ENCODE results near the gene GPALPP1. TPM values are rescaled to one million over a fixed set of nuclear protein-coding genes. Genes with fewer than 3 reads are reported as not detected.

GPALPP1 gene
- total and polyA plus RNA-seq, 2 experiments from 2014 or later: 16.8 to 38.7 TPM

DNA sequence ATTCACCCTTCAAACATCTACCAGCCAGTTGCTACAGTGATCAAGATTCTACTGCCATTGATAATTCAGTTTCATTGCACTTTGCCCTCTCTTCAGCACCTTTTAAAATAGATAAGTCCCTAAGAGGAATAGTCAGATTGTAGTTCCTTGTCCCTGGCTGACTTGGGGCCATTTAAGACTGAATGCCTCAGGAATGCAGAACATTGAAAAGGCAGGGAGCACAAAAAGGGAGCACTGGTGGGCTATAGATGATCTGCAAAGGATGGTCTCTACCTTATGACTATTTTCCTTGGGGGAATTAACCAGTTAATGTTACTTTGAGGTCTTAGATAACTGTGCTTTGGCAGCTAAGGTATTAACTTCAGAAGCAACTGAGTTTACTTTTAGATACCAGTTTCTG, 46.9 kb downstream of the GPALPP1 start:
- Histone ChIP-seq H3K27ac (no peak overlapping the region), H3K4me1 (ENCODE audit: low read depth) (no peaks in the 10 kb centered on the region), H3K9me3 (ENCODE audit: low read depth) (no peaks in the 10 kb centered on the region), H3K4me3 (no peak overlapping the region), H3K27me3 (no peaks in the 10 kb centered on the region), H3K36me3 (peaks cover under 1% of the 10 kb centered on the region)
- no peak for DNase-seq (ENCODE audit: low read depth in 1 of 2, low spot score in 1 of 2)
- TF ChIP-seq, protein P1, sequence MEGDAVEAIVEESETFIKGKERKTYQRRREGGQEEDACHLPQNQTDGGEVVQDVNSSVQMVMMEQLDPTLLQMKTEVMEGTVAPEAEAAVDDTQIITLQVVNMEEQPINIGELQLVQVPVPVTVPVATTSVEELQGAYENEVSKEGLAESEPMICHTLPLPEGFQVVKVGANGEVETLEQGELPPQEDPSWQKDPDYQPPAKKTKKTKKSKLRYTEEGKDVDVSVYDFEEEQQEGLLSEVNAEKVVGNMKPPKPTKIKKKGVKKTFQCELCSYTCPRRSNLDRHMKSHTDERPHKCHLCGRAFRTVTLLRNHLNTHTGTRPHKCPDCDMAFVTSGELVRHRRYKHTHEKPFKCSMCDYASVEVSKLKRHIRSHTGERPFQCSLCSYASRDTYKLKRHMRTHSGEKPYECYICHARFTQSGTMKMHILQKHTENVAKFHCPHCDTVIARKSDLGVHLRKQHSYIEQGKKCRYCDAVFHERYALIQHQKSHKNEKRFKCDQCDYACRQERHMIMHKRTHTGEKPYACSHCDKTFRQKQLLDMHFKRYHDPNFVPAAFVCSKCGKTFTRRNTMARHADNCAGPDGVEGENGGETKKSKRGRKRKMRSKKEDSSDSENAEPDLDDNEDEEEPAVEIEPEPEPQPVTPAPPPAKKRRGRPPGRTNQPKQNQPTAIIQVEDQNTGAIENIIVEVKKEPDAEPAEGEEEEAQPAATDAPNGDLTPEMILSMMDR (IDR thresholded peaks at IDR 0.05; ENCODE audit: low read depth, low read length): no peak

DNA sequence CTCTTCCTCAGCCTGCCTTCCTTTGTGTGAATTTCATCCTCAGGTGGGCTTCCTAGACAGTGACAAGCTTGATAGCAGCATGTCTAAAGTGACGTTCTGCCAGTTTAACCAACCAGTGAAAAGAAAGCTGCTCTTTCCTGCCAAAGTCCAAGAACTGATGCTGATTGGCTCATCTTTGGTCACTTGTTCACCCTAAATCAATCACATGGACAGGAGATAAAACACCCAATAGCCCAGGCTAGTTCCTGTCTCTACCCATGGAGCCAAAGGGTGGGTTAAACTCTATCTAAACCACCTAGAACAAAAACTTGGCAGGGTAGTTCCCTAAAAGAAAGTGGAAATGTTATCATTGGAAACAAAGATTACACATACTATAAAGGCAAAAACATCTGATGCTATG, 50.8 kb downstream of the GPALPP1 start:
- TF ChIP-seq, protein P1 (IDR thresholded peaks at IDR 0.05; ENCODE audit: low read depth, low read length): no peak
- no peaks in the 10 kb centered on the region for H3K9me3 ChIP-seq (ENCODE audit: low read depth)
- H3K36me3 ChIP-seq: no peaks in the 10 kb centered on the region
- no peak overlapping the region for H3K27ac ChIP-seq
- DNase-seq (ENCODE audit: low read depth in 1 of 2, low spot score in 1 of 2): no peak
- H3K27me3 ChIP-seq: no peaks in the 10 kb centered on the region
- peaks cover 5% of the 10 kb centered on the region for H3K4me1 ChIP-seq (ENCODE audit: low read depth)
- H3K4me3 ChIP-seq: no peak overlapping the region

- Histone ChIP-seq H3K4me1 (ENCODE audit: low read depth) (peaks cover 5% of the 10 kb centered on the region), H3K36me3 (no peaks in the 10 kb centered on the region), H3K27ac (no peak overlapping the region), H3K27me3 (no peaks in the 10 kb centered on the region), H3K9me3 (ENCODE audit: low read depth) (no peaks in the 10 kb centered on the region), H3K4me3 (no peak overlapping the region)
- no peak for DNase-seq (ENCODE audit: low read depth in 1 of 2, low spot score in 1 of 2)
- TF ChIP-seq, protein P1 (IDR thresholded peaks at IDR 0.05; ENCODE audit: low read depth, low read length): no peak
Observed at GRCh38 chr13:45040622-45041021, 51.3 kb downstream of the GPALPP1 start.

DNA sequence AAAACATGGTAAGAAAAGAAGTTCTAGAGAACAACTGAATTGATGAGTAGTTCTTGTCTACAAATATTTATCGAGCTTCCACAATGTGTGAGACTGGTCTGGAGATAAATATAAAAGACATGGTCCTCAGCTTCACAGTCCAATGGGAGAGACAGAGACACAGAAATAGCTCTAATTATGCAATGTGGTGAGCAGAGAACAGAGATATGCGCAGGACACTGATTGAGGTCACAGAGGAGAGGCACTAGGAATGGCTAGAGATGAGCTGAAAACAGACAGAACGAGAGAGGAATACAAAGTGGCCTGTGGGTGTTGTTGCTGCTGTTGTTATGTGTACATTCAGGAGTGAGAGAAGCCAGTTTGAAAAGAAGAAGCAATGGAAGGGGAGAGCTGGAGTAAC, 53.2 kb downstream of the GPALPP1 start:
- Histone ChIP-seq H3K4me3 (no peak overlapping the region), H3K27me3 (no peaks in the 10 kb centered on the region), H3K36me3 (no peaks in the 10 kb centered on the region), H3K27ac (peak overlapping the region; percentile 38), H3K4me1 (ENCODE audit: low read depth) (peaks cover 5% of the 10 kb centered on the region), H3K9me3 (ENCODE audit: low read depth) (no peaks in the 10 kb centered on the region)
- DNase-seq (ENCODE audit: low read depth in 1 of 2, low spot score in 1 of 2): peak in 1 of 2 donors; percentile 26
- TF ChIP-seq, protein P1 (IDR thresholded peaks at IDR 0.05; ENCODE audit: low read depth, low read length): no peak

- Histone ChIP-seq H3K27me3 (no peaks in the 10 kb centered on the region), H3K4me1 (ENCODE audit: low read depth) (peaks cover 5% of the 10 kb centered on the region), H3K9me3 (ENCODE audit: low read depth) (no peaks in the 10 kb centered on the region), H3K27ac (no peak overlapping the region), H3K36me3 (no peaks in the 10 kb centered on the region), H3K4me3 (peak overlapping the region; percentile 47)
- no peak for DNase-seq (ENCODE audit: low read depth in 1 of 2, low spot score in 1 of 2)
- TF ChIP-seq, protein P1 (IDR thresholded peaks at IDR 0.05; ENCODE audit: low read depth, low read length): no peak
Observed at GRCh38 chr13:45046445-45046844, 57.1 kb downstream of the GPALPP1 start.

Data from cardiac muscle cell (in vitro differentiated cells and primary cell).